ENCODE results near the gene PPFIBP1.

PPFIBP1 gene

GRCh38 chr12:27480016-27480415 lies 44.0 kb upstream of the PPFIBP1 start:
- H3K27ac ChIP-seq (ENCODE audit: low read length): no peak overlapping the region
- H3K4me2 ChIP-seq (ENCODE audit: low read length): no peak overlapping the region
- no peaks in the 10 kb centered on the region for H3K27me3 ChIP-seq (ENCODE audit: low read depth, low read length)
- no peak overlapping the region for H3K9ac ChIP-seq (ENCODE audit: low read length)
- no peak overlapping the region for H3K4me3 ChIP-seq (ENCODE audit: low read length)
- no peak overlapping the region for H2AFZ ChIP-seq (ENCODE audit: low read depth, low read length)
- H3K4me1 ChIP-seq (ENCODE audit: low read length): no peaks in the 10 kb centered on the region
- peaks cover 13% of the 10 kb centered on the region; the same call in 1 of the 2 replicates for H3K9me3 ChIP-seq (ENCODE audit: insufficient read depth, low read length)
- TF ChIP-seq EZH2phosphoT487 (IDR thresholded peaks at IDR 0.05; ENCODE audit: low read depth) (no peak), CTCF (IDR thresholded peaks at IDR 0.05; ENCODE audit: low read depth, low read length) (no peak)
- H3K36me3 ChIP-seq (replicated peaks; ENCODE audit: low read depth, low read length): peaks cover 9% of the 10 kb centered on the region
- H3K79me2 ChIP-seq (ENCODE audit: low read length): no peaks in the 10 kb centered on the region
- H4K20me1 ChIP-seq (ENCODE audit: insufficient read depth, low read length): no peaks in the 10 kb centered on the region

GRCh38 chr12:27486961-27487360 lies 37.0 kb upstream of the PPFIBP1 start:
- no peak overlapping the region for H3K4me2 ChIP-seq (ENCODE audit: low read length)
- no peak overlapping the region for H3K9ac ChIP-seq (ENCODE audit: low read length)

GRCh38 chr12:27488479-27488878 lies 35.5 kb upstream of the PPFIBP1 start:
- no peak for TF ChIP-seq EZH2phosphoT487 (IDR thresholded peaks at IDR 0.05; ENCODE audit: low read depth)
- TF ChIP-seq CTCF (IDR thresholded peaks at IDR 0.05; ENCODE audit: low read depth, low read length): no peak
- Histone ChIP-seq H4K20me1 (ENCODE audit: insufficient read depth, low read length) (no peaks in the 10 kb centered on the region), H3K79me2 (ENCODE audit: low read length) (no peaks in the 10 kb centered on the region), H2AFZ (ENCODE audit: low read depth, low read length) (no peak overlapping the region), H3K4me2 (ENCODE audit: low read length) (no peak overlapping the region), H3K4me3 (ENCODE audit: low read length) (no peak overlapping the region), H3K4me1 (ENCODE audit: low read length) (no peaks in the 10 kb centered on the region), H3K27me3 (ENCODE audit: low read depth, low read length) (no peaks in the 10 kb centered on the region), H3K9ac (ENCODE audit: low read length) (no peak overlapping the region), H3K9me3 (ENCODE audit: insufficient read depth, low read length) (no peaks in the 10 kb centered on the region), H3K27ac (ENCODE audit: low read length) (no peak overlapping the region), H3K36me3 (replicated peaks; ENCODE audit: low read depth, low read length) (no peaks in the 10 kb centered on the region)

More at GRCh38 chr12:27486961-27487360, 37.0 kb upstream of the PPFIBP1 start:
- H3K4me3 ChIP-seq (ENCODE audit: low read length): no peak overlapping the region
- no peaks in the 10 kb centered on the region for H3K27me3 ChIP-seq (ENCODE audit: low read depth, low read length)
- H3K79me2 ChIP-seq (ENCODE audit: low read length): no peaks in the 10 kb centered on the region
- no peak overlapping the region for H3K27ac ChIP-seq (ENCODE audit: low read length)
- no peaks in the 10 kb centered on the region for H4K20me1 ChIP-seq (ENCODE audit: insufficient read depth, low read length)
- no peaks in the 10 kb centered on the region for H3K4me1 ChIP-seq (ENCODE audit: low read length)
- H3K36me3 ChIP-seq (replicated peaks; ENCODE audit: low read depth, low read length): no peaks in the 10 kb centered on the region
- no peaks in the 10 kb centered on the region for H3K9me3 ChIP-seq (ENCODE audit: insufficient read depth, low read length)
- TF ChIP-seq CTCF (IDR thresholded peaks at IDR 0.05; ENCODE audit: low read depth, low read length) (no peak), EZH2phosphoT487 (IDR thresholded peaks at IDR 0.05; ENCODE audit: low read depth) (no peak)
- H2AFZ ChIP-seq (ENCODE audit: low read depth, low read length): no peak overlapping the region

- Histone ChIP-seq H3K27me3 (ENCODE audit: low read depth, low read length) (no peaks in the 10 kb centered on the region), H3K27ac (ENCODE audit: low read length) (no peak overlapping the region), H3K4me3 (ENCODE audit: low read length) (no peak overlapping the region), H3K9me3 (ENCODE audit: insufficient read depth, low read length) (no peaks in the 10 kb centered on the region), H3K9ac (ENCODE audit: low read length) (no peak overlapping the region), H2AFZ (ENCODE audit: low read depth, low read length) (no peak overlapping the region), H3K4me1 (ENCODE audit: low read length) (no peaks in the 10 kb centered on the region), H3K4me2 (ENCODE audit: low read length) (no peak overlapping the region), H3K79me2 (ENCODE audit: low read length) (no peaks in the 10 kb centered on the region), H3K36me3 (replicated peaks; ENCODE audit: low read depth, low read length) (no peaks in the 10 kb centered on the region), H4K20me1 (ENCODE audit: insufficient read depth, low read length) (no peaks in the 10 kb centered on the region)
- TF ChIP-seq EZH2phosphoT487 (IDR thresholded peaks at IDR 0.05; ENCODE audit: low read depth): no peak
- no peak for TF ChIP-seq CTCF (IDR thresholded peaks at IDR 0.05; ENCODE audit: low read depth, low read length)
Measured at GRCh38 chr12:27491226-27491625, 32.8 kb upstream of the PPFIBP1 start.

All from OCI-LY3 (cell line).